ENCODE results near the gene ROGDI. TPM values are rescaled to one million over a fixed set of nuclear protein-coding genes. Genes with fewer than 3 reads are reported as not detected.

ROGDI gene
- total and polyA plus RNA-seq, 9 of the 15 experiments (the other 6 are each of a cell fraction or from before 2014, with no cell fraction given), result 0.97 to 37.3 (median 16.5) TPM

DNA sequence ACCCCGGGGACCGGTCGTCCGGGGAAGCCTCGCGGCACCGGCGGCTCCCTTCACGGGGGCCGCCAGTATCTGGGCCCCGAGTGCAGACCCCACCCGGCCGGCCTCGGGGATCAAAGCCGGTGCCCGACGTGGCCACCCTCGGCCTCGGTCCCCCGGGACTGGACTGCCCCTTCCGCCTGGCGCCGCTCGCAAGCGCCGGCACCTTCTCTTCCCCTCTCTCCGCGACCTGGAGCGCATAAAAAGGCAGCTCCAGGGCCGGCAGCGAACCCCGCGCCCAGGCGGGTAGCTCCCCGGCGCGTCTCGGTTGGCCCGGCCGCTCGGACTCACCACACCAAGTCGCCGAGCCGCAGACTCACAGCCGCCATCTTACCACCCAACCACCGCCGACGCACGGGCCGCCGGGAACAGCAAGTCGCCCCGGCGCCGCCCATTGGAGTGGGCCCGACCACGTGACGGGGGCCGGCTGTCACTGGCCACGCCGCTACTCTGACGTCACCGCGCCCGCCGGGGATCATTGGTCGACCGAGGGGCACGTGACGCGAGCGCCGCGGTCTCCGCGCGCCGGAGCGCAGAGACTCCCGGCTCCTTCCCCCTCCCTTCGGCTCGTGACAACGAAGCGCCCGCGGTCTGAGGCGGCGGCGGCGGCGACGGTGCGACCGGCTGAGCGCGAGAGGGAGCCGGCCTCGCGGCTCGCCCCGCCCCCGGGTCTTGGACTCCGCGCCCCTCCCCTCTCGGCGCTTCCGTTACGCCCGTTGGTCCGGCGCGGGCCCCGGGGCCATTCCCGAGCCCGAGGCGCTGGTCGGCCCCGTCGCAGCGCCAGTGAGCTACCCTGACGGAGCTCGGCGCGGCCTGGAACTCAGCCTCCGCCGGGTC, 44.7 kb upstream of the ROGDI start, which contains the start of the genes GLYR1 and UBN1 (continued):
- TF ChIP-seq ZNF324 (CRISPR knock-in tag; IDR thresholded peaks at IDR 0.05) (no peak), ZNF253 (CRISPR knock-in tag; conservative IDR thresholded peaks at IDR 0.05) (no peak), POLR2B (IDR thresholded peaks at IDR 0.05; ENCODE audit: low read depth, partially characterized antibody) (peak; percentile 88), ELF4 (CRISPR knock-in tag; IDR thresholded peaks at IDR 0.05) (peak; percentile 45; the same call in 1 of the 2 replicates), POLR2AphosphoS2 (IDR thresholded peaks at IDR 0.05; ENCODE audit: low read length) (peak; percentile 72; the same call in 1 of the 2 replicates), ZFX (CRISPR knock-in tag; IDR thresholded peaks at IDR 0.05) (peak; percentile 74), BRF1 (IDR thresholded peaks at IDR 0.05; ENCODE audit: borderline replicate concordance, extremely low read depth, insufficient read length) (no peak), ZNF77 (CRISPR knock-in tag; IDR thresholded peaks at IDR 0.05) (no peak), ZNF785 (CRISPR knock-in tag; IDR thresholded peaks at IDR 0.05) (no peak), HMG20A (CRISPR knock-in tag; conservative IDR thresholded peaks at IDR 0.05) (no peak), ZBTB7A (IDR thresholded peaks at IDR 0.05; ENCODE audit: borderline replicate concordance, control insufficient read depth, low read depth, low read length) (0 out of 2 replicates have a peak, but pooled peaks have one; percentile 15), TBP (optimal IDR thresholded peaks at IDR 0.05; ENCODE audit: low read depth, low read length) (peak; percentile 88), ZNF175 (CRISPR knock-in tag; IDR thresholded peaks at IDR 0.05; ENCODE audit: low read depth) (0 out of 2 replicates have a peak, but pooled peaks have one; percentile 40), SIN3A (IDR thresholded peaks at IDR 0.05; ENCODE audit: borderline replicate concordance in 2 of 2, control insufficient read depth in 1 of 2, low read depth in 2 of 2, low read length in 2 of 2) (peak in 1 of 2 experiments; percentile 31; a peak in 2 of 4 replicates), FOXK2 (conservative IDR thresholded peaks at IDR 0.05 in 1 of 2, IDR thresholded peaks at IDR 0.05 in 1 of 2; ENCODE audit: low read depth in 2 of 2) (peak in 1 of 2 experiments; percentile 79; a peak in 3 of 4 replicates), HNRNPH1 (optimal IDR thresholded peaks at IDR 0.05; ENCODE audit: low read depth, low read length) (no peak), ZNF224 (CRISPR knock-in tag; IDR thresholded peaks at IDR 0.05) (no peak)
- TF ChIP-seq, protein P1, sequence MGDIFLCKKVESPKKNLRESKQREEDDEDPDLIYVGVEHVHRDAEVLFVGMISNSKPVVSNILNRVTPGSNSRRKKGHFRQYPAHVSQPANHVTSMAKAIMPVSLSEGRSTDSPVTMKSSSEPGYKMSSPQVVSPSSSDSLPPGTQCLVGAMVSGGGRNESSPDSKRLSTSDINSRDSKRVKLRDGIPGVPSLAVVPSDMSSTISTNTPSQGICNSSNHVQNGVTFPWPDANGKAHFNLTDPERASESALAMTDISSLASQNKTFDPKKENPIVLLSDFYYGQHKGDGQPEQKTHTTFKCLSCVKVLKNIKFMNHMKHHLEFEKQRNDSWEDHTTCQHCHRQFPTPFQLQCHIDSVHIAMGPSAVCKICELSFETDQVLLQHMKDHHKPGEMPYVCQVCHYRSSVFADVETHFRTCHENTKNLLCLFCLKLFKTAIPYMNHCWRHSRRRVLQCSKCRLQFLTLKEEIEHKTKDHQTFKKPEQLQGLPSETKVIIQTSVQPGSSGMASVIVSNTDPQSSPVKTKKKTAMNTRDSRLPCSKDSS (IDR thresholded peaks at IDR 0.05; ENCODE audit: low read depth, partially characterized antibody), result no peak
- TF ChIP-seq, protein P2, sequence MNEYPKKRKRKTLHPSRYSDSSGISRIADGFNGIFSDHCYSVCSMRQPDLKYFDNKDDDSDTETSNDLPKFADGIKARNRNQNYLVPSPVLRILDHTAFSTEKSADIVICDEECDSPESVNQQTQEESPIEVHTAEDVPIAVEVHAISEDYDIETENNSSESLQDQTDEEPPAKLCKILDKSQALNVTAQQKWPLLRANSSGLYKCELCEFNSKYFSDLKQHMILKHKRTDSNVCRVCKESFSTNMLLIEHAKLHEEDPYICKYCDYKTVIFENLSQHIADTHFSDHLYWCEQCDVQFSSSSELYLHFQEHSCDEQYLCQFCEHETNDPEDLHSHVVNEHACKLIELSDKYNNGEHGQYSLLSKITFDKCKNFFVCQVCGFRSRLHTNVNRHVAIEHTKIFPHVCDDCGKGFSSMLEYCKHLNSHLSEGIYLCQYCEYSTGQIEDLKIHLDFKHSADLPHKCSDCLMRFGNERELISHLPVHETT (CRISPR knock-in tag; conservative IDR thresholded peaks at IDR 0.05 in 1 of 2, IDR thresholded peaks at IDR 0.05 in 1 of 2), result peak; percentile 35 to 99; a peak in 3 of 4 replicates
- TF ChIP-seq, protein P3, sequence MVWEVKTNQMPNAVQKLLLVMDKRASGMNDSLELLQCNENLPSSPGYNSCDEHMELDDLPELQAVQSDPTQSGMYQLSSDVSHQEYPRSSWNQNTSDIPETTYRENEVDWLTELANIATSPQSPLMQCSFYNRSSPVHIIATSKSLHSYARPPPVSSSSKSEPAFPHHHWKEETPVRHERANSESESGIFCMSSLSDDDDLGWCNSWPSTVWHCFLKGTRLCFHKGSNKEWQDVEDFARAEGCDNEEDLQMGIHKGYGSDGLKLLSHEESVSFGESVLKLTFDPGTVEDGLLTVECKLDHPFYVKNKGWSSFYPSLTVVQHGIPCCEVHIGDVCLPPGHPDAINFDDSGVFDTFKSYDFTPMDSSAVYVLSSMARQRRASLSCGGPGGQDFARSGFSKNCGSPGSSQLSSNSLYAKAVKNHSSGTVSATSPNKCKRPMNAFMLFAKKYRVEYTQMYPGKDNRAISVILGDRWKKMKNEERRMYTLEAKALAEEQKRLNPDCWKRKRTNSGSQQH (CRISPR knock-in tag; IDR thresholded peaks at IDR 0.05), result 0 out of 2 replicates have a peak, but pooled peaks have one; percentile 24

All from K562 (cell line).